Upper lobe of right lung (tissue), 1 donor: ENCODE measurements around the gene TBX1. TPM values are rescaled to one million over a fixed set of nuclear protein-coding genes. Genes with fewer than 3 reads are reported as not detected.

Experiments used
- ATAC-seq: fragments of 200-7000 bp; cut with Tn5 transposase; one replicate; pipeline ENCODE4 v1.9.1; 2020; ENCODE audit warnings: mild to moderate bottlenecking, moderate library complexity
- DNase-seq: peaks from one replicate; pipeline ENCODE4 v3.0.0-alpha.2; 2020
- H3K27ac ChIP-seq: fragments of 200-600 bp; one replicate; pipeline ENCODE4 v1.8.0; 2022
- H3K27me3 ChIP-seq: fragments of 200-600 bp; one replicate; pipeline ENCODE4 v1.8.0; 2022; ENCODE audit warnings: mild to moderate bottlenecking
- H3K36me3 ChIP-seq: fragments of 200-600 bp; one replicate; pipeline ENCODE4 v1.8.0; 2022
- H3K4me1 ChIP-seq: fragments of 200-600 bp; one replicate; pipeline ENCODE4 v1.8.0; 2022
- H3K4me3 ChIP-seq: fragments of 200-600 bp; one replicate; pipeline ENCODE4 v1.8.0; 2022; ENCODE audit warnings: mild to moderate bottlenecking
- H3K9me3 ChIP-seq: fragments of 200-600 bp; one replicate; pipeline ENCODE4 v1.8.0; 2022
- intact Hi-C: fragments of 100-400 bp; cut with DNase I; formaldehyde crosslinking; loops from one replicate; pipeline ENCODE4 v1.11.0; 2022
- total RNA-seq: library from RNA; stranded (reverse); fragmentation: NEBNext Ultra II Directional; extraction: Animal tissue kit (Norgen Biotek cat#: 25700); gene quantifications from one replicate; pipeline ENCODE4 v1.2.1, GENCODE V29; 2021
- TF ChIP-seq, protein P1 (sequence below): fragments of 200-600 bp; IDR thresholded peaks from one replicate; pipeline ENCODE4 v1.8.0; 2022; ENCODE audit warnings: antibody characterized with exemption
- donor health status: DM: no; HTN: yes; CAD: no; lungs with severe emphysema.

Gene TBX1
- total RNA-seq, 1 donor from 2014 or later: 15.4 TPM

DNA sequence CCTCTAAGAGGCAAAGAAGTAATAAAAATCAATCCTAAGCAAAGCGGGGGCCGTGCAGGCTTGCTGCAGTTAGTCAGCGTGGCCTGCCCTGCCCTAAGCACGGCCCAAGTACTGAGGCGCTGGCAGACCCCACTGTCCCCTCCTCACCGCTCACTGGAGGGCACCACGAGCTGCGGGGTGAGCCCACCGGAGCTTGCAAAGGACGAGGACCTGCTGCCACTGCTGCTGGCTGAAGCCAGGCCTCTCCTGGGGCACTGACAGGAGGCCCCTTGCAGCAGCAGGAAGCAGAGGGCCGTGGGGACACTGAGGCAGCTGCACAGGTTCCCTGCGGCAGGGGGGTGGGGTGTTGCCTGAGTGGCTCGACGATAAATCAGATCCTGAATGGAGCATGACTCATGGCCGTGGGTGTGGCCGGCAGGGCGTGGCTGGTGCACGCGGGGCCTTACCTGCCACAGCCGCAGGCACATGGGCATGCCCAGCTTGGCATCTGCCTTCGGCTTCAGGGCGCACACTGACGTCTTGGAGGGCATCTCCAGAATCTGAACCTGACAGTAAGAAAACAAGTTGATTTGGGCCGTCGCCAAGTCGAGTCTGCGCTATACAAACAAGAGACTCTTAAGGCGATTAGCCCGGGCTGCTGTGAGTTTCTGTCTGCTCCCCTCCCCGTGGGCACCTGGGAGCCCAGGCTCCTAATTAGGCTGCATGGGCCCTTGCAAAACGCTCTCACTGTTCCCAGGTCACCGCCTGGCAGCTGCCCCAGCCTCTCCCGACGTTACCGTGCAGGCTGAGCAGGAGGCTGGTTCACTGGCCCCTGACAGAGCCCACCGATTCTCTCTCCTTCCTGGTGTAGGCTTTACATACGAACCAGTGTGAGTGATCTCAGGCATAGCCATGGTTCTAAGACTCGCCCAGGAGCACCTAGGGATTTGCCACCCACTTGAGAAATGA, 45.9 kb downstream of the TBX1 start:
- Histone ChIP-seq H3K4me1 (no peaks in the 10 kb centered on the region), H3K27me3 (no peaks in the 10 kb centered on the region), H3K36me3 (no peaks in the 10 kb centered on the region), H3K9me3 (no peaks in the 10 kb centered on the region), H3K4me3 (no peak overlapping the region), H3K27ac (no peak overlapping the region)
- peak; percentile 87 for DNase-seq
- TF ChIP-seq, protein P1, sequence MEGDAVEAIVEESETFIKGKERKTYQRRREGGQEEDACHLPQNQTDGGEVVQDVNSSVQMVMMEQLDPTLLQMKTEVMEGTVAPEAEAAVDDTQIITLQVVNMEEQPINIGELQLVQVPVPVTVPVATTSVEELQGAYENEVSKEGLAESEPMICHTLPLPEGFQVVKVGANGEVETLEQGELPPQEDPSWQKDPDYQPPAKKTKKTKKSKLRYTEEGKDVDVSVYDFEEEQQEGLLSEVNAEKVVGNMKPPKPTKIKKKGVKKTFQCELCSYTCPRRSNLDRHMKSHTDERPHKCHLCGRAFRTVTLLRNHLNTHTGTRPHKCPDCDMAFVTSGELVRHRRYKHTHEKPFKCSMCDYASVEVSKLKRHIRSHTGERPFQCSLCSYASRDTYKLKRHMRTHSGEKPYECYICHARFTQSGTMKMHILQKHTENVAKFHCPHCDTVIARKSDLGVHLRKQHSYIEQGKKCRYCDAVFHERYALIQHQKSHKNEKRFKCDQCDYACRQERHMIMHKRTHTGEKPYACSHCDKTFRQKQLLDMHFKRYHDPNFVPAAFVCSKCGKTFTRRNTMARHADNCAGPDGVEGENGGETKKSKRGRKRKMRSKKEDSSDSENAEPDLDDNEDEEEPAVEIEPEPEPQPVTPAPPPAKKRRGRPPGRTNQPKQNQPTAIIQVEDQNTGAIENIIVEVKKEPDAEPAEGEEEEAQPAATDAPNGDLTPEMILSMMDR: no peak
- intact Hi-C loops: no loop called here
- peak; percentile 78 for ATAC-seq

DNA sequence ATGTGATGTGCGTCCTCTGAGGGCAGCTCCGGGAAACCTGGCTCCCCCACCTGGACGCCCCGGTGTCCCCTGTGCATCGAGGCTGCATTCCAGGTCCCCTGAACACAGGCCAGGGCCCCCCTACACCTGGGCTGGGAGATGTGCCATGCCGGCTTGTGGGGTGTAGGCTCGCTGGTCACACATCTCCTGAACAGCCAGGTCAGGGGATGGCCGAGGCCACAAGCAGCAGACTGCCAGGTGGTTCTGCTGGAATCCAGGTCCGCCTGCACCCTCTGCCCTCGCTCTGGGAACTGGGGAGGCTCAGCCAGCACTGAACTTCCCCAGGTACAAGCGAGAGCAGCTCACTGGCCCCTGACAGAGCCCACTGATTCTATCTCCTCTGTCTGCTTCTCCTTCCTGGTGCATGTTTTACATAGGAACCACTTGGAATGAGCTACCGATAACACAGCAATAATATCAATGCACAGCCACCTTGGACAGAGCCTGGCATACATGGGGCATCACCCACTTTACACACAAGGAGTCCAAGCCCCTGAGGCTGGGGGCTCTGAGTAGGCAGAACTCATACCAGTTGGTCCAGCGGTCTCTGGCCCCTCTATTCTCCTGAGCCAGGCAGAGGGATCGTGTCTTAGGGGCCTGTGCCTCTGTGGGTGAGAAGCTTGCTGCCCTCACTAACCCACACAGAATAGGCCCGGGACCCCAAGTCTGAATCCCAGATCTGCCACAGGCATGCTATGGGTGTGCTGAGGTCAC, 46.8 kb downstream of the TBX1 start:
- H3K4me1 ChIP-seq: no peaks in the 10 kb centered on the region
- no peak overlapping the region for H3K4me3 ChIP-seq
- no peak for ATAC-seq
- no peaks in the 10 kb centered on the region for H3K27me3 ChIP-seq
- no peaks in the 10 kb centered on the region for H3K9me3 ChIP-seq
- H3K36me3 ChIP-seq: no peaks in the 10 kb centered on the region
- no peak overlapping the region for H3K27ac ChIP-seq
- no peak for DNase-seq
- TF ChIP-seq, protein P1: no peak
- intact Hi-C loops: no loop called here

DNA sequence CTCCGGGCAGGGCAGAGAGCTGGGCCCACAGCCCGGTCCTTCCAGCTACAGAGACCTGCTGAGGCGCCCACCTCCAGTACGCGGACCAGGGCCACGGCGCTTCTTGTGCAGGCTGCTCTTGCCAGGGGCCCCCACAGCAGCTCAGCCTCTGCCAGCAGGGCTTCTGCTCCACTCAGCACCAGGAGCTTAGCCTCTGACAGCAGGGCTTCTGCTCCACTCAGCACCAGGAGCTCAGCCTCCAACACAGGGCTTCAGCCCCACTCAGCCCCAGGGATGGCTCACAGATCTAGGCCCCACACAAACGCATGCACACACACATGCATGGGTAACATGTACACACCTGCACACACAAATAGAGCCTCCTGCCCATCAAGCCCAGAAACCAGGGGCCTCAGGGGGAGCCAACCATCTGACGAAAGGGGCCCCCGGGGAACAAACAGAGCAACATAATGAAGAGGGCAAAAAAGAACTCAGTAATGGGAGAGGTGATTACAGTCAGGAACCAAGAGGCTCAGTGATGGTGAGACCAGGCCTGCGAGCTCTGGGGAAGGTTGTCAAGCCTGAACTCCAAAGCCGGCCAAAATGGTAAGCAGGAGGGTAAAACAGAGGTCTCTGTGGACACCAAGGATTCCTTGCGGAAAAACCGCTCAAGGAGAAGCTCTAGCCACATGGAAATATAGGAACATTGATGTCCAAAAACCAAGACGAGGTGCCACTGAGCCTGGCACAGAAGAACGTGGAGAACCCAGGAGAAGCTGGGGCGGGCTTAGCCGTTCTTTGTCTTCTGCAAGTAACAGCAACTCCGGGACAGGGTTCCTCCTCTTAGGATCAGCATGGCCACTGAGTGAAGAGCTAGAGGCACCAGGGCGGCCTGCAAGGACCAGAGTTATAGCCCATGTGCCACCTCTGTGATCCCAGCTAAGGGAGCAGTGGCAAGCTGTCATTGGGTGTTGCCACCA, 47.6 kb downstream of the TBX1 start:
- intact Hi-C loops: no loop called here
- no peak for DNase-seq
- TF ChIP-seq, protein P1: no peak
- Histone ChIP-seq H3K4me3 (no peak overlapping the region), H3K36me3 (no peaks in the 10 kb centered on the region), H3K9me3 (no peaks in the 10 kb centered on the region), H3K27ac (no peak overlapping the region), H3K27me3 (no peaks in the 10 kb centered on the region), H3K4me1 (no peaks in the 10 kb centered on the region)
- no peak for ATAC-seq

DNA sequence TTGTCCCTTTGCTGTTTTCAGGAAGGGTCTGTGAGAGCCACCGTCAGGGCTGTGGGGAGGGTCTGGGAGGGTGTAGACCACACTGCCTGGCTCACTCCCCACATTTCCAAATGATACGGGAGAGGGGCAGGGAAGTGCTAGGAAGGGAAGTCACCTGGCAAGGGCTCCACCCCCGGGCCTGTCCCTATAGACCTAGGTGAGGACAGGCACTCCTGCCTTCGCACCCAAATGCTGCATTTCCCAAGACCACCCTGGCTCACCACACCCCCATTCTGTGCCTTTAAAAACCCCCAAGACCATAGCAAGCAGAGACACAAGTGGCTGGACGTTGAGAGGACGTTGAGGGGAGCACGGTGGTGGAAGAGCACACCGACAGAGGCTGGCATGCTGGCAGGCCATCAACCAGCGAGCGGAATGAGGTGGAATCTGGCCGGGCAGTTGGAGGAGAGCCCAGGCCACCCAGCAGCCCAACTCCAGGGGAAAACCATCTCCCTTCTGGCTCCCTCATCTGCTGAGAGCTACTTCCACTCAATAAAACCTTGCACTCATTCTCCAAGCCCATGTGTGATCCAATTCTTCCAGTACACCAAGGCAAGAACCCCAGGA, 48.4 kb downstream of the TBX1 start:
- Histone ChIP-seq H3K9me3 (no peaks in the 10 kb centered on the region), H3K27ac (no peak overlapping the region), H3K4me1 (no peaks in the 10 kb centered on the region), H3K36me3 (no peaks in the 10 kb centered on the region), H3K4me3 (no peak overlapping the region), H3K27me3 (no peaks in the 10 kb centered on the region)
- intact Hi-C loops: no loop called here
- TF ChIP-seq, protein P1: no peak
- DNase-seq: no peak
- no peak for ATAC-seq

DNA sequence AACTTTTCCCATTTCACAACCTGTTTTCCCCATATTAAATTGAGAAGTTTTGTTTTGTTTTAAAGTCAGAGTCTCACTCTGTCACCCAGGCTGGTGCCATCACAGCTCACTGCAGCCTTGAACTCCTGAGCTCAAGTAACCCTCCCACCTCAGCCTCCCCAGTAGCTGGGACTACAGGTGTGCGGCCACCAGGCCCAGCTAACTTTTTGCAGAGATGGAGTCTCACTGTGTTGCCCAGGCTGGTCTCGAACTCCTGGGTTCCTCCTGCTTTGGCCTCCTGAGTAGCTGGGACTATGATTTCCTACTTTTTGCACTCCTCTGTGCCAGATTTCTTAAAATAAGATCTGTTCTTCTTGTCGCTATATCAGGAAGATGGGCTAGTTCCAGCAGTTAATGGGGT, 49.2 kb downstream of the TBX1 start:
- Histone ChIP-seq H3K9me3 (no peaks in the 10 kb centered on the region), H3K36me3 (no peaks in the 10 kb centered on the region), H3K27me3 (no peaks in the 10 kb centered on the region), H3K4me3 (no peak overlapping the region), H3K27ac (no peak overlapping the region), H3K4me1 (no peaks in the 10 kb centered on the region)
- no peak for DNase-seq
- intact Hi-C loops: no loop called here
- no peak for ATAC-seq
- TF ChIP-seq, protein P1: no peak
